HL-60 (cell line): Measurements from ENCODE around the gene SLC25A51.

ENCODE experiments used
- DNase-seq, 2 experiments: peaks; one replicate each; pipeline ENCODE4 v3.0.0-alpha.2; 2010 to 2020; ENCODE audit warnings: low read depth in 1 of 2, low spot score in 1 of 2
- H3K27ac ChIP-seq: fragments of 250-450 bp; sonication (Bioruptor Pico); replicated peaks from 2 replicates; pipeline ENCODE4 v1.5.1; 2020; ENCODE audit warnings: mild to moderate bottlenecking, moderate library complexity
- H3K27me3 ChIP-seq: fragments of 250-450 bp; sonication (Bioruptor Pico); 2 replicates; pipeline ENCODE4 v1.5.1; 2021; ENCODE audit warnings: mild to moderate bottlenecking, moderate library complexity; ENCODE audit not compliant: insufficient read depth, poor library complexity, severe bottlenecking
- H3K4me3 ChIP-seq: replicated peaks from 2 replicates; pipeline ENCODE4 v1.5.1; 2011; ENCODE audit warnings: mild to moderate bottlenecking, control low read depth, low read length; ENCODE audit not compliant: insufficient read depth
- CTCF ChIP-seq: IDR thresholded peaks from one replicate; pipeline ENCODE4 v1.5.1; 2011; ENCODE audit warnings: low read length, control low read depth, inconsistent platforms; ENCODE audit not compliant: insufficient read depth
- GABPA ChIP-seq: IDR thresholded peaks from 2 replicates; pipeline ENCODE4 v1.6.1; 2012; ENCODE audit warnings: low read depth
- POLR2AphosphoS5 ChIP-seq: IDR thresholded peaks from 2 replicates; pipeline ENCODE4 v1.6.1; 2012; ENCODE audit warnings: low read depth
- REST ChIP-seq: IDR thresholded peaks from 2 replicates; pipeline ENCODE4 v1.6.1; 2012; ENCODE audit warnings: low read depth; ENCODE audit not compliant: insufficient replicate concordance
- SPI1 ChIP-seq: IDR thresholded peaks from 2 replicates; pipeline ENCODE4 v1.6.1; 2012; ENCODE audit warnings: low read depth, mild to moderate bottlenecking, borderline replicate concordance

Gene SLC25A51

GRCh38 chr9:37941253-37941652 is 37.3 kb upstream of the SLC25A51 start:
- Histone ChIP-seq H3K27ac (no peak overlapping the region), H3K4me3 (no peak overlapping the region), H3K27me3 (no peaks in the 10 kb centered on the region)
- no peak for DNase-seq
- TF ChIP-seq POLR2AphosphoS5 (no peak), SPI1 (no peak), REST (no peak), CTCF (no peak), GABPA (no peak)

GRCh38 chr9:37939575-37940095 is 35.7 kb upstream of the SLC25A51 start:
- Histone ChIP-seq H3K27ac (no peak overlapping the region), H3K4me3 (no peak overlapping the region), H3K27me3 (no peaks in the 10 kb centered on the region)
- DNase-seq = no peak
- no peak for TF ChIP-seq POLR2AphosphoS5
- TF ChIP-seq GABPA = no peak
- TF ChIP-seq SPI1 = no peak
- TF ChIP-seq CTCF = no peak
- no peak for TF ChIP-seq REST

GRCh38 chr9:37938121-37938891 is 34.4 kb upstream of the SLC25A51 start:
- TF ChIP-seq SPI1 (no peak), GABPA (no peak), CTCF (no peak), REST (no peak), POLR2AphosphoS5 (no peak)
- no peak for DNase-seq
- H3K27ac ChIP-seq = no peak overlapping the region
- no peaks in the 10 kb centered on the region for H3K27me3 ChIP-seq
- no peak overlapping the region for H3K4me3 ChIP-seq
